Right renal pelvis (tissue), 4 donors: ENCODE results near the gene GEMIN8. TPM values are rescaled to one million over a fixed set of nuclear protein-coding genes. Genes with fewer than 3 reads are reported as not detected.

Experiments used
- polyA plus RNA-seq, 4 donors: library from polyadenylated mRNA; unstranded; fragments of 120-200 nt; gene quantifications; one replicate each; pipeline ENCODE4 v1.2.1, GENCODE V29; 2013; ENCODE audit not compliant: insufficient read length in 4 of 4

Gene GEMIN8
- polyA plus RNA-seq, 4 donors, result 26.5 to 34.0 (median 31.1) TPM

Other genes with a start within 250 kb of the GEMIN8 start
- gene GPM6B, start 212.8 kb downstream of the GEMIN8 start, polyA plus RNA-seq, result 10 to 100 TPM; 19.0 to 25.2 (median 22.5) TPM